Measurements from ENCODE around the gene SLC5A4. TPM values are rescaled to one million over a fixed set of nuclear protein-coding genes. Genes with fewer than 3 reads are reported as not detected.
"Not testable (repeated sequence)": the region's sequence is repeated elsewhere in the genome, so short reads cannot be mapped to it uniquely, and the experiment has no call there.

Gene SLC5A4
- total RNA-seq, result not detected in 3 replicates
- long read RNA-seq, result 0 reads

DNA sequence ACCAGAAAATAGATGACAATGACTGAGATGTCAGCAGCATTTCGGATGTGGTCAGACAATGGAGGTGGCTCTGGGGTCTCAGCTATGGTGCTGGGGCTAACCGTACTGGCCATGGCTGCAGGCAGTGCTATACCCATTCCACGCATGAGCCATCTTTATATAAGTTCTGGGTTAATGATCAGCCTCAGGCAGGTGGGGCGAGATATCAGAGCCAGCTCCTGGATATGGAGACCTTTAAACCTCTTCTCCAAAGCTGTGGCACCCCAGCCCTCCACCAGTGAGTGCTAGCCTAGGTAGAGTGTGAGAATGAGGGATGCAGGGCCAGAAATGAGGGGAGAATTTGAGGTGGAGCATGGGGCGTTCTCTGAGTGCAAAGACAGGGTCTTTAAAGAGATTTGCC lies at the start of gene SLC5A4:
SLC5A4 (minus strand) TSS at position 131 of the 400 bp plus-strand sequence; CDS start at position 113, 18 bp downstream.
- Mint-ChIP-seq H3K4me1 (ENCODE audit: low read depth) (no peaks in the 10 kb centered on the region), H3K36me3 (ENCODE audit: low read depth) (no peaks in the 10 kb centered on the region), H3K4me3 (ENCODE audit: unreplicated experiment) (no peak within 1 kb of the TSS)

DNA sequence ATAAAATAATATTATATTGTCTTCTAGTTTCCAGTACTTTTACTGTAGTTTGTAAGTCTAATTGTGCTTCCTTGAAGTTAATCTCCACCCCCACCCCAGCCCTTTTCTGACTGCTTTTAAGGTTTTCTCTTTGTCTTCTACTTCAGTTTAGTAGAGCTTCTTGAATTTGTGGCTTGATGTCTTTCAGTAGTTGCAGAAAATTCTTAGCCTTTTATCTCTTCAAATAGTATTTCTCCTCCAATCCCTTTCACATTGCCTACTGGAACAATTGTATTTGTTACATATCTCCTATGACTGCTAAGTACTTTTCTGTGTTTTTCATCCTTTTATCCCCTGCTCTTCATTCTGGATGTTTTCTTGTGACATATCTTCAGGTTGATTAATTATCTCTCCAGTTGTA lies 38.8 kb upstream of the SLC5A4 start:
- not testable (repeated sequence) for H3K4me1 Mint-ChIP-seq (ENCODE audit: low read depth); DNase-seq (ENCODE audit: low spot score); H3K36me3 Mint-ChIP-seq (ENCODE audit: low read depth); H3K27ac Mint-ChIP-seq (ENCODE audit: unreplicated experiment); H3K9me3 Mint-ChIP-seq (ENCODE audit: low read depth); H3K4me3 Mint-ChIP-seq (ENCODE audit: unreplicated experiment); H3K27me3 Mint-ChIP-seq (ENCODE audit: low read depth)

More for the DNA sequence above, at the start of gene SLC5A4:
- Mint-ChIP-seq H3K27me3 (ENCODE audit: low read depth) (peaks cover 23% of the 10 kb centered on the region), H3K9me3 (ENCODE audit: low read depth) (no peaks in the 10 kb centered on the region), H3K27ac (ENCODE audit: unreplicated experiment) (no peak within 1 kb of the TSS)
- no peak for DNase-seq (ENCODE audit: low spot score)
- TF ChIP-seq, protein P1, sequence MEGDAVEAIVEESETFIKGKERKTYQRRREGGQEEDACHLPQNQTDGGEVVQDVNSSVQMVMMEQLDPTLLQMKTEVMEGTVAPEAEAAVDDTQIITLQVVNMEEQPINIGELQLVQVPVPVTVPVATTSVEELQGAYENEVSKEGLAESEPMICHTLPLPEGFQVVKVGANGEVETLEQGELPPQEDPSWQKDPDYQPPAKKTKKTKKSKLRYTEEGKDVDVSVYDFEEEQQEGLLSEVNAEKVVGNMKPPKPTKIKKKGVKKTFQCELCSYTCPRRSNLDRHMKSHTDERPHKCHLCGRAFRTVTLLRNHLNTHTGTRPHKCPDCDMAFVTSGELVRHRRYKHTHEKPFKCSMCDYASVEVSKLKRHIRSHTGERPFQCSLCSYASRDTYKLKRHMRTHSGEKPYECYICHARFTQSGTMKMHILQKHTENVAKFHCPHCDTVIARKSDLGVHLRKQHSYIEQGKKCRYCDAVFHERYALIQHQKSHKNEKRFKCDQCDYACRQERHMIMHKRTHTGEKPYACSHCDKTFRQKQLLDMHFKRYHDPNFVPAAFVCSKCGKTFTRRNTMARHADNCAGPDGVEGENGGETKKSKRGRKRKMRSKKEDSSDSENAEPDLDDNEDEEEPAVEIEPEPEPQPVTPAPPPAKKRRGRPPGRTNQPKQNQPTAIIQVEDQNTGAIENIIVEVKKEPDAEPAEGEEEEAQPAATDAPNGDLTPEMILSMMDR (IDR thresholded peaks at IDR 0.05), result no peak

DNA sequence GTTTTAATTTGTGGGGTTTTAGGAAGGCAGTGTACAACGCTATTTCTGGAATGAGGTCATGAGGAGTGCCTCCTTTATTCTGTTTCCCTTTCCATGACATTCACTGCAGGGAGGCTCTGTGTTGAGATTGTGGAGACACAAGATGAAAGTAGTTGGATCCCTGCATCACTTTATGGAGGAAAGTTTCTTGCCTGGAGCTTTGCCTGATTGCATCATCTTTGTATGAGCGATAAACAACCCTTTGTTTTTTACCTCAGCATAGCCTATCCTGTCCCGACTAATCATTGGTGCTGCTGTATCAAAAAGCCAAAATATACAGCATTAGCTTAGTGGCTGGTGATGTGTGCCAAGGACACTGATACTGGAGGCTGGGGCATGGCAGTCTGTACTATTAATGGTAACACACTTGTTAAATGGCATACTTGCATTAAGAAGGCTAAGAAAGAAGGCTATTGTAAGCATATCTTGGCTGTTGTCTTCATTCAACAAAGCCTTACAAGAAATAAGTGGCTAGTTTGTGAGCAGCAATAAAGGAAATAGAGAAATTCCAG lies 31.2 kb upstream of the SLC5A4 start:
- peaks cover 13% of the 10 kb centered on the region for H3K9me3 Mint-ChIP-seq (ENCODE audit: low read depth)
- no peak overlapping the region for H3K4me3 Mint-ChIP-seq (ENCODE audit: unreplicated experiment)
- H3K27me3 Mint-ChIP-seq (ENCODE audit: low read depth), result peaks cover 7% of the 10 kb centered on the region
- no peak for DNase-seq (ENCODE audit: low spot score)
- no peak overlapping the region for H3K27ac Mint-ChIP-seq (ENCODE audit: unreplicated experiment)
- H3K36me3 Mint-ChIP-seq (ENCODE audit: low read depth), result no peaks in the 10 kb centered on the region
- TF ChIP-seq, protein P1 (IDR thresholded peaks at IDR 0.05), result no peak
- H3K4me1 Mint-ChIP-seq (ENCODE audit: low read depth), result peaks cover 7% of the 10 kb centered on the region

DNA sequence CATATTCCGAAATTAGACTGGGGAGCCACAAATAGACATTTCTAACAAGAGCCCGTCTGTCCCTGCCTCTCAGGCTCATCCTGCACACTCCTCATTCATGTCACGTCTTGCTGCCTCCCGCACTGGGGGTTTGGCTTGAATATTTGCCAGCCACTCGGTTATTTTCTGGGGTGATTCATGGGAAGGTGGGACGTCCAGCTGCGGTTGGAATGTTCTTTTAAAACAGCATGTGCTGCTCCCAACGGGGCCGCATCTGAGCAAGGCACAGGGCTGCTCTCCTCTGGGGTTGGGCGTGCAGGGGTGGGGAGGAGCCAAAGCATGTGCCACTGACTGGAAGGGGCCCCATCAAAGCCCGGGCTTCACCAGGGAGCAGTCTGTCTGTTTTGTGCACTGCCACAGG lies 25.9 kb upstream of the SLC5A4 start:
- H3K27me3 Mint-ChIP-seq (ENCODE audit: low read depth), result peaks cover 4% of the 10 kb centered on the region
- peak overlapping the region; percentile 14 for H3K27ac Mint-ChIP-seq (ENCODE audit: unreplicated experiment)
- DNase-seq (ENCODE audit: low spot score), result no peak
- no peaks in the 10 kb centered on the region for H3K36me3 Mint-ChIP-seq (ENCODE audit: low read depth)
- H3K9me3 Mint-ChIP-seq (ENCODE audit: low read depth), result peaks cover 5% of the 10 kb centered on the region
- H3K4me1 Mint-ChIP-seq (ENCODE audit: low read depth), result peaks cover 16% of the 10 kb centered on the region
- H3K4me3 Mint-ChIP-seq (ENCODE audit: unreplicated experiment), result peak overlapping the region; percentile 52
- TF ChIP-seq, protein P1 (IDR thresholded peaks at IDR 0.05), result no peak

DNA sequence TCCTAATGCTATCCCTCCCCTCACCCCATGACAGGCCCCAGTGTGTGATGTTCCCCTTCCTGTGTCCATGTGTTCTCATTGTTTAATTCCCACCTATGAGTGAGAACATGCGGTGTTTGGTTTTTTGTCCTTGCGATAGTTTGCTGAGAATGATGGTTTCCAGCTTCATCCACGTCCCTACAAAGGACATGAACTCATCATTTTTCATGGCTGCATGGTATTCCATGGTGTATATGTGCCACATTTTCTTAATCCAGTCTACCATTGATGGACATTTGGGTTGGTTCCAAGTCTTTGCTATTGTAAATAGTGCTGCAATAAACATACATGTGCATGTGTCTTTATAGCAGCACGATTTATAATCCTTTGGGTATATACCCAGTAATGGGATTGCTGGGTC lies 20.2 kb upstream of the SLC5A4 start:
- not testable (repeated sequence) for H3K4me3 Mint-ChIP-seq (ENCODE audit: unreplicated experiment); H3K27me3 Mint-ChIP-seq (ENCODE audit: low read depth); H3K4me1 Mint-ChIP-seq (ENCODE audit: low read depth); H3K27ac Mint-ChIP-seq (ENCODE audit: unreplicated experiment); H3K9me3 Mint-ChIP-seq (ENCODE audit: low read depth); DNase-seq (ENCODE audit: low spot score); H3K36me3 Mint-ChIP-seq (ENCODE audit: low read depth)

DNA sequence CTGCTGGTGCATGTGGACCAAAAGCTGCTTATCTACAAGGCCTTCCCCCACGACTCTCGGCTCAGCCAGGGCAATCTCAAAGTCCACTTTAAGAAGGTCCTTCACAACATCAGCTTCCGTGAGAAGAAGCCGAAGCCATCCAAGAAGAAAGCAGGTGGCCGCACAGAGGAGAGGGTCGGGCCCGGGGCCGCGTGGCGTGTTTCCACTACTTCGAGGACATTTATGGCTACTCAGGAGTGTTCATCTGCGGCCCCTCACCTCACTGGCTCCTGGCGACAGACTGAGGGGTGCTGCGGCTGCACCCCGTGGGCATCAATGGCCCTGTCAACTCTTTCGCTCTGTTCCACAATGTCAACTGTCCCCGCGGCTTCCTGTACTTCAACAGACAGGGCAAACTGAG lies 16.2 kb upstream of the SLC5A4 start:
- no peaks in the 10 kb centered on the region for H3K9me3 Mint-ChIP-seq (ENCODE audit: low read depth)
- no peaks in the 10 kb centered on the region for H3K27me3 Mint-ChIP-seq (ENCODE audit: low read depth)
- H3K27ac Mint-ChIP-seq (ENCODE audit: unreplicated experiment), result no peak overlapping the region
- peaks cover 5% of the 10 kb centered on the region for H3K36me3 Mint-ChIP-seq (ENCODE audit: low read depth)
- H3K4me3 Mint-ChIP-seq (ENCODE audit: unreplicated experiment), result no peak overlapping the region
- no peaks in the 10 kb centered on the region for H3K4me1 Mint-ChIP-seq (ENCODE audit: low read depth)
- DNase-seq (ENCODE audit: low spot score), result no peak
- TF ChIP-seq, protein P1 (IDR thresholded peaks at IDR 0.05), result no peak
